NCI-H1436 treated with DMSO at 0.1 percent for 48 hours (cell line): Measurements from ENCODE around the gene TKTL2.
"Not testable (repeated sequence)": the region's sequence is repeated elsewhere in the genome, so short reads cannot be mapped to it uniquely, and the experiment has no call there.

Source experiments
- DNase-seq: peaks from one replicate; lab custom pipeline; 2025; lab: John Stamatoyannopoulos, UW

TKTL2 gene

DNA sequence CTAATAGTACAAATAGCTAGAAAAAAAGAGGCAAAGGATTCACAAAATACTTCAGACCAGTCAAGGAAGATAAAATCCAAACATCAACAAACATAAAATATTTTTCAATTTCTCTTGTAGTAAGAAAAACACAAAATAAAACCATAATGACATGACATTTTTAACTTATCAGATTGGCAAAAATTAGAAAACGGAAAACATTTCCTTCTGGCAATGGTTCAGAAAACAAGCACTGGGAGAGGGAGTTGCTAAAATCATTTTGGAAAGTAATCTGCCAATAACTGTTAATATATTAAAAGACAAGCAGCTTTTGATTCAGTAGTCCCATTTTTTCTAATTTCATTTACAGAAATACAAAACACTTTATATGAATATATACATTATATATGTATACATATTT is 26.1 kb downstream of the TKTL2 start:
- DNase-seq = no peak

GRCh38 chr4:163447023-163447422 is 26.5 kb downstream of the TKTL2 start:
- not testable (repeated sequence) for DNase-seq

DNA sequence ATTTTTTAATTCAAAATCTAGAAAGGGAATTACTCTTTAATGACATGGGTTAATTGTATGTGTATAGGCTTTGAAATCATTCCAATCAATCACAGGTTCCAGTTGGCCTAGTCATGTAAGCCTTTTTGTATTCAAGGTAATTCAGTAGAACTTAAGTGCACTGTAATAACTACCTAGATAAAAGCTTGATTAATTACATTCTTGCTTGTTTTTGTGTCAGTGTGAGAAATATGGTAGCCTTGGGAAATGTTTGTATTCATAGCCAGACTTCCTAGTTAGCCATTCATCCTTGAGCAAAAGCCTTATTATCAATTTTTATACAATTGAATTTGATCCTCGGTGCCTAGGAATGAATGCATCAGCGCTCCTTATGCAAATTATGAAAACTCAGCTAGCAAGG is 33.5 kb downstream of the TKTL2 start:
- DNase-seq = no peak
